Fibroblast of skin of right quadriceps (primary cell): Measurements from ENCODE around the gene PTPN20.

Experiments used
- DNase-seq: peaks from one replicate; pipeline ENCODE4 v3.0.0-alpha.2; 2013

Gene PTPN20

GRCh38 chr10:47035171-47035818 lies 124.1 kb downstream of the PTPN20 start:
- DNase-seq: no peak

- no peak for DNase-seq
Observed at GRCh38 chr10:47035819-47036337, 124.7 kb downstream of the PTPN20 start.

- no peak for DNase-seq
Observed at GRCh38 chr10:47036771-47037170, 125.5 kb downstream of the PTPN20 start.

- DNase-seq: no peak
Observed at GRCh38 chr10:47037654-47038425, 126.6 kb downstream of the PTPN20 start.

GRCh38 chr10:47038881-47039561 lies 127.8 kb downstream of the PTPN20 start:
- DNase-seq: no peak

- no peak for DNase-seq
Observed at GRCh38 chr10:47039562-47039913, 128.3 kb downstream of the PTPN20 start.

- DNase-seq: no peak
Observed at GRCh38 chr10:47040041-47040491, 128.8 kb downstream of the PTPN20 start.

GRCh38 chr10:47040681-47041080 lies 129.5 kb downstream of the PTPN20 start:
- DNase-seq: no peak

- DNase-seq: no peak
Observed at GRCh38 chr10:47041396-47042198, 130.4 kb downstream of the PTPN20 start.

- DNase-seq: no peak
Observed at GRCh38 chr10:47042199-47042473, 130.9 kb downstream of the PTPN20 start.

GRCh38 chr10:47042780-47043750 lies 131.8 kb downstream of the PTPN20 start:
- DNase-seq: no peak

GRCh38 chr10:47043928-47044538 lies 132.8 kb downstream of the PTPN20 start:
- no peak for DNase-seq

- DNase-seq: no peak
Observed at GRCh38 chr10:47044741-47045140, 133.5 kb downstream of the PTPN20 start.

- no peak for DNase-seq
Observed at GRCh38 chr10:47045331-47045861, 134.2 kb downstream of the PTPN20 start.

GRCh38 chr10:47046321-47047126 lies 135.3 kb downstream of the PTPN20 start:
- no peak for DNase-seq

- DNase-seq: no peak
Observed at GRCh38 chr10:47047127-47047504, 135.9 kb downstream of the PTPN20 start.

GRCh38 chr10:47047577-47048525 lies 136.6 kb downstream of the PTPN20 start:
- DNase-seq: peak; percentile 55

GRCh38 chr10:47048526-47048905 lies 137.3 kb downstream of the PTPN20 start:
- DNase-seq: no peak
